Endodermal cell (in vitro differentiated cells): Measurements from ENCODE around the gene C5orf63. TPM values are rescaled to one million over a fixed set of nuclear protein-coding genes. Genes with fewer than 3 reads are reported as not detected.
"Not testable (repeated sequence)": the region's sequence is repeated elsewhere in the genome, so short reads cannot be mapped to it uniquely, and the experiment has no call there.

ENCODE experiments used
- DNase-seq: peaks from one replicate; pipeline ENCODE4 v3.0.0-alpha.2; 2017
- H3K27ac ChIP-seq: 2 replicates; pipeline ENCODE4 v1.5.1; 2013; ENCODE audit warnings: mild to moderate bottlenecking, low read depth, low read length, moderate library complexity
- H3K27me3 ChIP-seq: 2 replicates; pipeline ENCODE4 v1.6.1; 2013; ENCODE audit warnings: mild to moderate bottlenecking, low read length, moderate library complexity; ENCODE audit not compliant: insufficient read depth, control insufficient read depth, poor library complexity, severe bottlenecking
- H3K36me3 ChIP-seq: 2 replicates; pipeline ENCODE4 v1.7.0; 2013; ENCODE audit warnings: mild to moderate bottlenecking, low read length, moderate library complexity; ENCODE audit not compliant: control insufficient read depth, insufficient read depth
- H3K4me1 ChIP-seq: one replicate; pipeline ENCODE4 v1.7.0; 2013; ENCODE audit warnings: low read length; ENCODE audit not compliant: control insufficient read depth, insufficient read depth
- H3K4me3 ChIP-seq: 2 replicates; pipeline ENCODE4 v1.5.1; 2013; ENCODE audit warnings: mild to moderate bottlenecking, low read length, moderate library complexity
- H3K9ac ChIP-seq: 2 replicates; pipeline ENCODE4 v1.6.1; 2013; ENCODE audit warnings: mild to moderate bottlenecking, low read length, moderate library complexity; ENCODE audit not compliant: poor library complexity, severe bottlenecking; ENCODE audit errors: extremely low read depth
- H3K9me3 ChIP-seq: 2 replicates; pipeline ENCODE4 v1.6.1; 2013; ENCODE audit warnings: mild to moderate bottlenecking, low read length, moderate library complexity; ENCODE audit not compliant: control insufficient read depth
- H3K27ac Mint-ChIP-seq: 2 replicates; pipeline ENCODE4 v1.8.0; 2020; ENCODE audit warnings: mixed read lengths
- H3K27me3 Mint-ChIP-seq: 2 replicates; pipeline ENCODE4 v1.8.0; 2021; ENCODE audit warnings: mild to moderate bottlenecking, mixed read lengths; ENCODE audit not compliant: insufficient read depth
- H3K36me3 Mint-ChIP-seq: 2 replicates; pipeline ENCODE4 v1.8.0; 2020; ENCODE audit warnings: low read depth, mixed read lengths
- H3K4me1 Mint-ChIP-seq: 2 replicates; pipeline ENCODE4 v1.8.0; 2020; ENCODE audit warnings: mixed read lengths
- H3K4me3 Mint-ChIP-seq: 2 replicates; pipeline ENCODE4 v1.8.0; 2020; ENCODE audit warnings: mild to moderate bottlenecking, moderate library complexity, mixed read lengths
- H3K9me3 Mint-ChIP-seq: 2 replicates; pipeline ENCODE4 v1.8.0; 2020; ENCODE audit warnings: mild to moderate bottlenecking, mixed read lengths
- WGBS, 2 experiments: methylation state at CpG; one replicate each; pipeline versions ENCODE4 v1.1.5 to v1.1.7; 2013; ENCODE audit warnings: missing lambda C conversion rate in 2 of 2, mixed read lengths in 1 of 2; ENCODE audit not compliant: insufficient coverage in 1 of 2, insufficient read length in 1 of 2; 5-methylcytosine and 5-hydroxymethylcytosine counted together
- total RNA-seq, 2 donors: library from RNA; stranded (reverse); fragmentation: NEBNext Ultra II Directional in 1 of 2; extraction: Animal tissue kit (Norgen Biotek cat#: 25700) in 1 of 2; gene quantifications; 2 replicates in 1 of 2; 3 replicates in 1 of 2; pipeline ENCODE4 v1.2.1, GENCODE V29; 2021
- TF ChIP-seq, protein P1 (sequence below): fragments of 200-600 bp; sonication (generic); conservative IDR thresholded peaks from 2 replicates; pipeline ENCODE4 v1.5.0; 2021; ENCODE audit warnings: antibody characterized with exemption, mild to moderate bottlenecking

Gene C5orf63
- total RNA-seq, 2 donors from 2014 or later: 0.86 to 9.4 TPM

DNA sequence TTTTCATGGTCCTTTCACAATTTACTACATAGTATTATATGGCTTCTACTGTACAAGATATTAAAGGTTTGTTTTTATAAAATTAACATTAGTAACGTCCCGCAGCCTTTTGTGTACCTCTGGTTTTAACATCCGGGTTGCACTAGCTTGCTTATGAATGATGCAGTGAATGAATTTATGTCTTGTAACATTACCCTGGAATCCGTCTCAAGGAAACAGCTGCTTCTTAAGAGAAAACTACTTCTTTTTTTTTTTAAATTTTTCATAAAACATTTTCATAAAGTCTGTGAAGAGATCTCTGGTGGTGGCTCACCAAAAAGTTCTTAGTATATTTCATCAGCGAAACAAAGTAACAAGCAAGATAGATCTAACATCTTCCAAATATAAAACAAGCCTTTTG is 66.6 kb downstream of the C5orf63 start:
- Mint-ChIP-seq H3K4me1 (peaks cover 2% of the 10 kb centered on the region), H3K27me3 (no peaks in the 10 kb centered on the region), H3K4me3 (no peak overlapping the region), H3K27ac (no peak overlapping the region), H3K36me3 (no peaks in the 10 kb centered on the region), H3K9me3 (no peaks in the 10 kb centered on the region)
- no peaks in the 10 kb centered on the region for H3K9me3 ChIP-seq
- DNase-seq: no peak
- H3K27me3 ChIP-seq: no peaks in the 10 kb centered on the region
- no peaks in the 10 kb centered on the region for H3K36me3 ChIP-seq
- H3K4me3 ChIP-seq: no peak overlapping the region
- no peak overlapping the region for H3K27ac ChIP-seq
- peaks cover 3% of the 10 kb centered on the region for H3K4me1 ChIP-seq
- TF ChIP-seq, protein P1, sequence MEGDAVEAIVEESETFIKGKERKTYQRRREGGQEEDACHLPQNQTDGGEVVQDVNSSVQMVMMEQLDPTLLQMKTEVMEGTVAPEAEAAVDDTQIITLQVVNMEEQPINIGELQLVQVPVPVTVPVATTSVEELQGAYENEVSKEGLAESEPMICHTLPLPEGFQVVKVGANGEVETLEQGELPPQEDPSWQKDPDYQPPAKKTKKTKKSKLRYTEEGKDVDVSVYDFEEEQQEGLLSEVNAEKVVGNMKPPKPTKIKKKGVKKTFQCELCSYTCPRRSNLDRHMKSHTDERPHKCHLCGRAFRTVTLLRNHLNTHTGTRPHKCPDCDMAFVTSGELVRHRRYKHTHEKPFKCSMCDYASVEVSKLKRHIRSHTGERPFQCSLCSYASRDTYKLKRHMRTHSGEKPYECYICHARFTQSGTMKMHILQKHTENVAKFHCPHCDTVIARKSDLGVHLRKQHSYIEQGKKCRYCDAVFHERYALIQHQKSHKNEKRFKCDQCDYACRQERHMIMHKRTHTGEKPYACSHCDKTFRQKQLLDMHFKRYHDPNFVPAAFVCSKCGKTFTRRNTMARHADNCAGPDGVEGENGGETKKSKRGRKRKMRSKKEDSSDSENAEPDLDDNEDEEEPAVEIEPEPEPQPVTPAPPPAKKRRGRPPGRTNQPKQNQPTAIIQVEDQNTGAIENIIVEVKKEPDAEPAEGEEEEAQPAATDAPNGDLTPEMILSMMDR: no peak
- WGBS, 2 experiments: 93 to 95% methylated on average over 3 to 5 of the region's 5 CpGs
- no peak overlapping the region for H3K9ac ChIP-seq

DNA sequence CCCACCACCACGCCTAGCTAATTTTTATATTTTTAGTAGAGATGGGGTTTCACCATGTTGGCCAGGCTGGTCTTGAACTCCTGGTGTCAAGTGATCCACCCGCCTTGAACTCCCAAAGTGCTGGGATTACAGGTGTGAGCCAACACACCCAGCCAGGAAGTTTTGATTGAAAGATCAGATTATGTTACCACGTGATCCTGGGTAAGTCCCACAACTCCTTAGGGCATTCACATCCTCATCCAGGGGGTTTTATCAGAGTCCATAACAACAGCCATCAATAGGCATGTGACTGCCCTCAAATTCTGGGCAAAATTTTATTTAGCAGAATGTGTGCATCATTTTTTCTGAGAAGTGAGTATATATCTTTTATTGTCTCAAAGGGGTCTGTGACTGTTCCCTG is 68.0 kb downstream of the C5orf63 start:
- DNase-seq, H3K4me3 Mint-ChIP-seq, H3K4me1 Mint-ChIP-seq, H3K36me3 Mint-ChIP-seq, H3K9me3 Mint-ChIP-seq, H3K36me3 ChIP-seq, H3K4me3 ChIP-seq, H3K9me3 ChIP-seq, H3K4me1 ChIP-seq, H3K27me3 ChIP-seq, H3K9ac ChIP-seq, H3K27ac ChIP-seq, H3K27me3 Mint-ChIP-seq, H3K27ac Mint-ChIP-seq: not testable (repeated sequence)
- 80 to 89% methylated on average over 3 of the region's 3 CpGs for WGBS, 2 experiments

DNA sequence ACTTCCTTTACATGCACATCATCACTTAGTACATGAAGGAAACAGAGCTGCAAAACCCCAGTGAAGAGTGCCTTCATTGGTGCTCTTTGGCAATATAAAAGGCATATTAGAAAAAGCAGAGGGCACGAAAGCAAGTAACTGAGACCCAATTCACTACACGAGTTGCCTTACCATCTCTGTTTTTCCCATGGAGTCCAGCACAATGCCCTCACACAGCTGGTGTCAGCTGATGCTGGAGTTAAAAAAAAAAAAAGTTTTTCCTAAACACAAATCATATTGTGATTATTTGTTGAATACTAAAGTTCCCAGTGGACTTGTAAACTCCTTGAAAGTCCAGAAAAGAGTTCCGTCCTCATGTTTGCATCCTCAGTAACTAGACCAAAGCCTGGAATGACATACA is 68.6 kb downstream of the C5orf63 start:
- Histone ChIP-seq H3K9me3 (no peaks in the 10 kb centered on the region), H3K9ac (no peak overlapping the region), H3K4me1 (peaks cover 3% of the 10 kb centered on the region), H3K4me3 (no peak overlapping the region), H3K27me3 (no peaks in the 10 kb centered on the region), H3K27ac (no peak overlapping the region), H3K36me3 (no peaks in the 10 kb centered on the region)
- Mint-ChIP-seq H3K36me3 (peaks cover 2% of the 10 kb centered on the region), H3K4me1 (peaks cover 2% of the 10 kb centered on the region), H3K27me3 (no peaks in the 10 kb centered on the region), H3K4me3 (no peak overlapping the region), H3K27ac (no peak overlapping the region), H3K9me3 (no peaks in the 10 kb centered on the region)
- no peak for DNase-seq
- WGBS, 2 experiments: 92 to 93% methylated on average over 2 to 3 of the region's 3 CpGs
- TF ChIP-seq, protein P1: no peak

DNA sequence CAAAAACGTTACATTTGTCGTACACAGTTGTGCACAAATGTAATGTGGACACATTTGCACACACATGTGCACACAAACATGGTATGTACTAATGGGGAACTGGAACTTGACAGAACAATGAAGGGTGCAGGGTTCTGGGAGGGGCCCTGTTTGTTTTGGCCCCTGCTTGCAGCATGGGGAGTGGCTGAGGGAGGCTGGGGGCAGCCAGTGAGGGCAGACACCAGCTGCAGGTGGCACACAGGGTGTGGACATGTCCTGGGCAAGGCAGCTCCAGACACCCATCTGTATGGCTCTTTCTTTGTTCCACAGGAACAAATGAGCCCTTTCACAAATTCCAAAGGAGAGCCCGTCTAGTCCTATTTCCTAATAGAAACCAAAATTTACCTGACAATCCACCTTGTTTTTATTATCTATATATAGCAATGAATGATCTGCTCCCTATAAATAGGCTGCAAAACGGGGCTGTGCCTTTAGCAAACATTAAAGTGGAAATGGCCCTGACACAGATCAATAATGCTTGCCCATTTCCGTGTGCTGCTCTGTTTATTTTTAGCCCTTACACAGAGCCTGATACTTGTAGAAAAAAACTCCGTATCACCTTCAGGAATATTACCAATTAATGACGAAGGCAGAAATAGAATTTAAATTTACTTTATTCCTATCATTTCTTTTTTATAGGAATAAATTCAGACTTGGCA is 69.4 kb downstream of the C5orf63 start:
- Mint-ChIP-seq H3K4me1 (peaks cover 2% of the 10 kb centered on the region), H3K27ac (no peak overlapping the region), H3K9me3 (no peaks in the 10 kb centered on the region), H3K27me3 (no peaks in the 10 kb centered on the region), H3K36me3 (peaks cover 2% of the 10 kb centered on the region), H3K4me3 (no peak overlapping the region)
- Histone ChIP-seq H3K36me3 (no peaks in the 10 kb centered on the region), H3K27ac (no peak overlapping the region), H3K4me1 (peaks cover 3% of the 10 kb centered on the region), H3K9ac (no peak overlapping the region), H3K9me3 (no peaks in the 10 kb centered on the region), H3K4me3 (no peak overlapping the region), H3K27me3 (no peaks in the 10 kb centered on the region)
- TF ChIP-seq, protein P1: no peak
- no peak for DNase-seq
- WGBS, 2 experiments: 92 to 93% methylated on average over 4 to 6 of the region's 7 CpGs
